ENCODE data around the gene SYT5.
"Not testable (repeated sequence)": the region's sequence is repeated elsewhere in the genome, so short reads cannot be mapped to it uniquely, and the experiment has no call there.

The SYT5 gene

GRCh38 chr19:55206664-55207500, 26.8 kb upstream of the SYT5 start:
- DNase-seq: no peak

GRCh38 chr19:55202199-55202598, 22.1 kb upstream of the SYT5 start:
- not testable (repeated sequence) for DNase-seq

- no peak for DNase-seq
These were observed 19.6 kb upstream of the SYT5 start for GRCh38 chr19:55199620-55200204.

- no peak for DNase-seq
These were observed 18.6 kb upstream of the SYT5 start for GRCh38 chr19:55198651-55199050.

- no peak for DNase-seq
These were observed 17.4 kb upstream of the SYT5 start for GRCh38 chr19:55197528-55197927.

GRCh38 chr19:55196803-55197202, 16.7 kb upstream of the SYT5 start:
- DNase-seq: no peak

- no peak for DNase-seq
These were observed 13.4 kb upstream of the SYT5 start for GRCh38 chr19:55193481-55193880.

DNA sequence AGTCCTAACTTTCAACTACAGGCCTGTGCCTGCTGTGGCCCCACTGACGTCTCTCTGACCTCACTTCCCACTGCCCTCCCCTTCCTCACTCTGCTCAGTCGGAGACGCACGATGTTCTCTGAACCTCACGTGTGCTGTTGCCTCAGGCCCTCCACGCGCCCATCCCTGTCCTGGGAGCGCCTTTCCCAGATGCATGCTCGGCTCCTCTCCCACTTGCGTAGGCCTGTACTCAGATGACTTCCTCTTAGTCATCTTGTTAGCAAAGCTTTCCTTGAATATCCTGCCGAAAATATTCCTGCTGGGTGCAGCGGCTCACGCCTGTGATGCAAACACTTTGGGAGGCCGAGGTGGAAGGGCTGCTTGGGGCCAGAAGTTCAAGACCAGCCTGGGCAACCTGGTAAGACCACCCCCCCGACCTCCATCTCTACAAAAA, 9.3 kb upstream of the SYT5 start:
- no peak for DNase-seq

- no peak for DNase-seq
These were observed 8.5 kb upstream of the SYT5 start for GRCh38 chr19:55188625-55189024.

- DNase-seq: no peak
These were observed 6.0 kb upstream of the SYT5 start for GRCh38 chr19:55186080-55186479.

- no peak for DNase-seq
These were observed 1.7 kb upstream of the SYT5 start for GRCh38 chr19:55181740-55182139.

- DNase-seq: peak; percentile 94
These were observed 1.1 kb downstream of the SYT5 start for GRCh38 chr19:55178781-55179599.

GRCh38 chr19:55176076-55176475, 4.0 kb downstream of the SYT5 start:
- DNase-seq: no peak

DNA sequence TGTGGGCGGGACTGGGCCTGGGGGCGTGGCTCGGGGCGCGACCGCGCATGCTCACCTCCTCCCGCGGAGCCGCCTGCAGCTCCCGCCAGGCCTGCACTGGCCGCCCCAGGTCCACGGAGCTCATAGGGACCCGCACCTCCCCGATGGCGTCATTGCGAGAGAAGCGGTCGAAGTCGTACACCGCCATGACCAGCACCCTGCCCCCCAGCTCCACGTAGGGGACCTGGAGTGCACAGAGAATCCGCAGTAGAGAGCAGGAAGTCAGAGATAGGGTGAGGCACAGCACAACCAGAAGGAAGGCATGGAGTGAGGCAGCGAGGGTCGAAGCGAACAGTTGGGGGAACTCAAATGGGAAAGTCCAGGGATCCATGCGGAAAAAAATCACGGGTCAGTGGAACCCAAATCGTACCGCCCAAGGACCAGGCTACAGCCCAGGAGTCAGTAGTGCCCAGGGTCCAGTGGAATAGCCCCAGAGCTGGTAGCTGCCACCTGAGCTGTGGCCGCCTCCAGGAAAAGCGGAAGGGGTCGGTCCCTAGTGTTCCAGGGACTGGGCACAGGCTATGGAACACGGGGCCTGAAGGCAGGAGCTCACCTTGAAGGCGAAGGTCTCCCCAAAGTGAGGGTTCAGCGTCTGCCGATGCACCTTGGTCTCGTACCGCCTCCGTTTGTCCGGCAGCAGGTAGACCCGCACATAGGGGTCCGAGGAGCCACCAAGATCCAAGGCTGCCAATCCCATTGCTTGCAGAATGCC, 4.8 kb downstream of the SYT5 start:
- DNase-seq: no peak

DNA sequence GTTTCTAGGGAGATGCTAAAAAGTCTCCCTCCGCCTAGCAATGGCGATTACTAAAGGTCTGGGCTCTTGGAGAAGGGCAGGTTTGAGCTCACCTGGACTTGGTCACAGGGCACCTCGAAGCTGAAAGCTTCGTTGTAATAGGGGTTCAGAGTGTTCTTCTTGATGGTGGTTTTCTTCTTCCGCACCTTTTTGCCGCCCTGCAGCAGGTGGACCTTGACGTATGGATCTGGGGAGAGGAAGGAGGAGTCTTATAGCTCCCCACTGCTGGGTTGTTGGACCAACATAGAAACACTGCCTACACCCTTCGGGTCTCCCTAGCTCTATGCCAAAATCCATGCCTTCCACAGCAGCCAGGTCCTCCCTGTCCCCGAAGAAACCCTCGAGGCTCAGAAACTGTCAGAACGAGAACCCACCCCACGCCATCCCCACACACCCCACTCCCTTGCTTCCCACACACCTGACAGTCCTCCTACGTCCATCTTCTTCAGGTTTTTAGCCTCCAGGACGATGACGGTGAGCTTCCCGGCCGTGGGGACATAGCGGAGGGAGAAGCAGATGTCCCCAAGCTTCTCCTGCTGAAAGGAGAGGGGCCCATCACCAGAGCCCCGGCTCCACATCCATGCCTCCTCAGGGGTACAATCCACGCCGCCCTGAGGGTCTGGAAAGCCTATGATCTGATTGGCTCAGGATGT, 5.5 kb downstream of the SYT5 start:
- no peak for DNase-seq

DNA sequence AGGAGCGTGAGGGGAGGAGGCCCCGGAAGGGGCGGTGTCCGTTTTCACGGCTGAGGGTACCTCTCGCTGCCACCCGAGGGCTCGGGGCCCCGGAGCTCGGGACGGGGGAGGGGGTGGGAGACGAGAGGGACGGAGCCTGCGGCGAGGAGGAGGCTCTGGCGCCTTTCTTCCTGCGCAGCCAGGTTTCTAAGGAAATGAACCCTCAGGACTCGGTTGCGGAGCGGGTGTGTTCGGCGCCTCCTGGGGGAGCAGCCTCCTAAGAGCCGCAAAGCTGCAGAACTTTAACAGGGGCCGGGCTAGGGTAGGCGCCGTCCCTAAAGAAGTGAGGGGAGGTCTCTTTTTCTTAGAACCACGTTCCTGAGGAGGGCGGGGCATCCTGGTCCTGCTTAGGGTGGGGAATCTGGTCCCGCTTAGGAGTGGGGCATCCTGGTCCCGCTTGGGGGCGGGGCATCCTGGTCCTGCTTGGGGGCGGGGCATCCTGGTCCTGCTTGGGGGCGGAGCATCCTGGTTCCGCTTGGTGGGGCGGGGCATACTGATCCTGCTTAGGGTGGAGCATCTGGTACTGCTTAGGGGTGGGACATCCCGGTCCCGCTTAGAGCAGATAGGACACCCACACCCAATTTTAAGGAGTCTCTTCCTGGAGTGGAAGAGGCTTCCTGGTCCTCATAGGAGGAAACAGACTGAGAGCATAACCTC, 6.2 kb downstream of the SYT5 start:
- peak; percentile 61 for DNase-seq

GRCh38 chr19:55173186-55173713, 6.8 kb downstream of the SYT5 start:
- no peak for DNase-seq

DNA sequence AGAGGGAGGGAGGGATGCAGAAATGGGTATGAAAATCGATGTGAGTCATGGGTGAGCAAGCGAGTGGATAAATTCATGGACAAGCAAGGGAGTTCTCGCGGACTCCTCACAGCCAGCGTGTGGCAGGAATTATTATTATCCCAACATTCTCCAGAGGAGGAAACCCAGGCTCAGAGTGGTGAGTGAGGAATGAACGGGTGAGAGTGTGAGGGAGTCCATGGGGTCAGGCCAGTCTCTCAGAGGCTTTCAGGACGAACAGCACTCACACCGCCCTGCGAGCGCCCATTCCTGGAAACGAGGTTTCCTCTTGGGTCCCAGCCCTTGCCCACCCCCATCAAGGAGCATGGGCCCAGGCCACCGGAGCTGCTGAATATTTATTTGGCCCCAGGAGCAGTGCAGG, 7.3 kb downstream of the SYT5 start:
- DNase-seq: no peak

- DNase-seq: not testable (repeated sequence)
These were observed 7.8 kb downstream of the SYT5 start for GRCh38 chr19:55172318-55172717.

- no peak for DNase-seq
These were observed 8.6 kb downstream of the SYT5 start for GRCh38 chr19:55171440-55171839.

DNA sequence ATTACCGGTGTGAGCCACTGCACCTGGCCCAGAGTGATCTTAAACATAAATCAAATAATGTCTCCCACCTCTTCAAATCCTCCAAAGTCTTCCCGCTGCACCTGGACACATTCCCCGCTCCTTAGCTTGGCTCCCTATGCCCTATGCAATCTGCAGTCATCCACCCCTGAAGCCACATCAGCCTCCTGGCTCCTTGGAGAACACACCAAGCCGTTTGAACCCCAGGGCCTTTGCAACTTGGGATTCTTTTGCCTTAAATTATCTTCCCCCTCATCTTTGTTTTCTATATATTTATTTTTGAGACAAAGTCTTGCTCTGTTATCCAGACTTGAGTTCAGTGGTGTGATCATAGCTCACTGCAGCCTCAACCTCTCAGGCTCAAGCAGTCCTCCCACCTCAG, 11.0 kb downstream of the SYT5 start:
- DNase-seq: no peak

Measured in NCI-H1105 treated with DMSO at 0.1 percent for 48 hours (cell line).